ENCODE data around the gene ITPR2.

- TF ChIP-seq EHMT2 (IDR thresholded peaks at IDR 0.05; ENCODE audit: low read depth) (no peak), ZNF302 (CRISPR knock-in tag; IDR thresholded peaks at IDR 0.05) (no peak), CTCF (IDR thresholded peaks at IDR 0.05) (no peak), POLR2A (IDR thresholded peaks at IDR 0.05; ENCODE audit: low read length) (no peak), BHLHE40 (IDR thresholded peaks at IDR 0.05; ENCODE audit: low read depth, low read length) (no peak), NR3C1 (IDR thresholded peaks at IDR 0.05) (no peak), SREBF2 (IDR thresholded peaks at IDR 0.05) (no peak), RARB (CRISPR knock-in tag; IDR thresholded peaks at IDR 0.05) (no peak), REST (IDR thresholded peaks at IDR 0.05) (no peak)
- TF ChIP-seq, protein P1, sequence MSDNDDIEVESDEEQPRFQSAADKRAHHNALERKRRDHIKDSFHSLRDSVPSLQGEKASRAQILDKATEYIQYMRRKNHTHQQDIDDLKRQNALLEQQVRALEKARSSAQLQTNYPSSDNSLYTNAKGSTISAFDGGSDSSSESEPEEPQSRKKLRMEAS (IDR thresholded peaks at IDR 0.05): no peak
- TF ChIP-seq, protein P2, sequence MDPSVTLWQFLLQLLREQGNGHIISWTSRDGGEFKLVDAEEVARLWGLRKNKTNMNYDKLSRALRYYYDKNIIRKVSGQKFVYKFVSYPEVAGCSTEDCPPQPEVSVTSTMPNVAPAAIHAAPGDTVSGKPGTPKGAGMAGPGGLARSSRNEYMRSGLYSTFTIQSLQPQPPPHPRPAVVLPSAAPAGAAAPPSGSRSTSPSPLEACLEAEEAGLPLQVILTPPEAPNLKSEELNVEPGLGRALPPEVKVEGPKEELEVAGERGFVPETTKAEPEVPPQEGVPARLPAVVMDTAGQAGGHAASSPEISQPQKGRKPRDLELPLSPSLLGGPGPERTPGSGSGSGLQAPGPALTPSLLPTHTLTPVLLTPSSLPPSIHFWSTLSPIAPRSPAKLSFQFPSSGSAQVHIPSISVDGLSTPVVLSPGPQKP (IDR thresholded peaks at IDR 0.05; ENCODE audit: low read depth, low read length): no peak
These were observed 284.8 kb downstream of the ITPR2 start for GRCh38 chr12:26548227-26548626.

All from A549 (cell line).